ENCODE measurements around the gene MUSK. TPM values are rescaled to one million over a fixed set of nuclear protein-coding genes. Genes with fewer than 3 reads are reported as not detected.

The MUSK gene
- total RNA-seq, 1 experiment from 2014 or later: not detected

- Histone ChIP-seq H3K9me2 (replicated peaks; ENCODE audit: insufficient read depth, low read length) (no peaks in the 10 kb centered on the region), H3K36me3 (ENCODE audit: insufficient read depth, low read length) (no peaks in the 10 kb centered on the region), H2AFZ (ENCODE audit: low read length) (no peak overlapping the region), H3K9ac (ENCODE audit: low read length) (no peak overlapping the region), H3K79me2 (ENCODE audit: low read length) (no peaks in the 10 kb centered on the region), H3K9me3 (ENCODE audit: low read length) (no peaks in the 10 kb centered on the region), H3K4me2 (ENCODE audit: low read depth, low read length, poor library complexity, severe bottlenecking) (no peak overlapping the region), H3K4me3 (ENCODE audit: low read length) (no peak overlapping the region), H4K20me1 (ENCODE audit: insufficient read depth, low read depth, low read length) (no peaks in the 10 kb centered on the region), H3K4me1 (ENCODE audit: low read length) (no peaks in the 10 kb centered on the region), H3K27ac (ENCODE audit: low read length) (no peak overlapping the region), H3K27me3 (ENCODE audit: low read length) (no peaks in the 10 kb centered on the region)
- DNase-seq: no peak
These were observed 173.6 kb downstream of the MUSK start for GRCh38 chr9:110842169-110842568.

GRCh38 chr9:110842986-110843385 is 174.4 kb downstream of the MUSK start:
- H3K9ac ChIP-seq (ENCODE audit: low read length): no peak overlapping the region
- no peak overlapping the region for H2AFZ ChIP-seq (ENCODE audit: low read length)
- no peaks in the 10 kb centered on the region for H3K9me2 ChIP-seq (replicated peaks; ENCODE audit: insufficient read depth, low read length)
- no peak overlapping the region for H3K4me3 ChIP-seq (ENCODE audit: low read length)
- DNase-seq: no peak
- no peaks in the 10 kb centered on the region for H4K20me1 ChIP-seq (ENCODE audit: insufficient read depth, low read depth, low read length)
- H3K27ac ChIP-seq (ENCODE audit: low read length): no peak overlapping the region
- H3K4me2 ChIP-seq (ENCODE audit: low read depth, low read length, poor library complexity, severe bottlenecking): no peak overlapping the region
- H3K9me3 ChIP-seq (ENCODE audit: low read length): no peaks in the 10 kb centered on the region
- H3K79me2 ChIP-seq (ENCODE audit: low read length): no peaks in the 10 kb centered on the region
- H3K27me3 ChIP-seq (ENCODE audit: low read length): no peaks in the 10 kb centered on the region
- H3K36me3 ChIP-seq (ENCODE audit: insufficient read depth, low read length): no peaks in the 10 kb centered on the region
- no peaks in the 10 kb centered on the region for H3K4me1 ChIP-seq (ENCODE audit: low read length)

GRCh38 chr9:110844121-110844520 is 175.5 kb downstream of the MUSK start:
- Histone ChIP-seq H3K27ac (ENCODE audit: low read length) (no peak overlapping the region), H3K4me3 (ENCODE audit: low read length) (no peak overlapping the region), H3K4me1 (ENCODE audit: low read length) (no peaks in the 10 kb centered on the region), H3K36me3 (ENCODE audit: insufficient read depth, low read length) (no peaks in the 10 kb centered on the region), H2AFZ (ENCODE audit: low read length) (no peak overlapping the region), H3K9me3 (ENCODE audit: low read length) (no peaks in the 10 kb centered on the region), H3K9ac (ENCODE audit: low read length) (no peak overlapping the region), H3K9me2 (replicated peaks; ENCODE audit: insufficient read depth, low read length) (no peaks in the 10 kb centered on the region), H3K4me2 (ENCODE audit: low read depth, low read length, poor library complexity, severe bottlenecking) (no peak overlapping the region), H3K27me3 (ENCODE audit: low read length) (no peaks in the 10 kb centered on the region), H4K20me1 (ENCODE audit: insufficient read depth, low read depth, low read length) (no peaks in the 10 kb centered on the region), H3K79me2 (ENCODE audit: low read length) (no peaks in the 10 kb centered on the region)
- DNase-seq: no peak

- no peak overlapping the region for H3K4me2 ChIP-seq (ENCODE audit: low read depth, low read length, poor library complexity, severe bottlenecking)
- no peak overlapping the region for H2AFZ ChIP-seq (ENCODE audit: low read length)
- no peaks in the 10 kb centered on the region for H3K9me3 ChIP-seq (ENCODE audit: low read length)
- H4K20me1 ChIP-seq (ENCODE audit: insufficient read depth, low read depth, low read length): no peaks in the 10 kb centered on the region
- H3K27ac ChIP-seq (ENCODE audit: low read length): no peak overlapping the region
- H3K4me1 ChIP-seq (ENCODE audit: low read length): no peaks in the 10 kb centered on the region
- no peak for DNase-seq
- H3K27me3 ChIP-seq (ENCODE audit: low read length): no peaks in the 10 kb centered on the region
- no peak overlapping the region for H3K9ac ChIP-seq (ENCODE audit: low read length)
- H3K79me2 ChIP-seq (ENCODE audit: low read length): no peaks in the 10 kb centered on the region
- H3K4me3 ChIP-seq (ENCODE audit: low read length): no peak overlapping the region
- H3K36me3 ChIP-seq (ENCODE audit: insufficient read depth, low read length): no peaks in the 10 kb centered on the region
- H3K9me2 ChIP-seq (replicated peaks; ENCODE audit: insufficient read depth, low read length): no peaks in the 10 kb centered on the region
These were observed 177.6 kb downstream of the MUSK start for GRCh38 chr9:110846215-110846614.

GRCh38 chr9:110847671-110848070 is 179.1 kb downstream of the MUSK start:
- H3K79me2 ChIP-seq (ENCODE audit: low read length): no peaks in the 10 kb centered on the region
- no peak overlapping the region for H3K27ac ChIP-seq (ENCODE audit: low read length)
- H3K9ac ChIP-seq (ENCODE audit: low read length): no peak overlapping the region
- no peak overlapping the region for H2AFZ ChIP-seq (ENCODE audit: low read length)
- H3K9me3 ChIP-seq (ENCODE audit: low read length): no peaks in the 10 kb centered on the region
- no peak overlapping the region for H3K4me2 ChIP-seq (ENCODE audit: low read depth, low read length, poor library complexity, severe bottlenecking)
- no peaks in the 10 kb centered on the region for H3K27me3 ChIP-seq (ENCODE audit: low read length)
- H3K4me3 ChIP-seq (ENCODE audit: low read length): no peak overlapping the region
- no peaks in the 10 kb centered on the region for H3K36me3 ChIP-seq (ENCODE audit: insufficient read depth, low read length)
- DNase-seq: no peak
- no peaks in the 10 kb centered on the region for H4K20me1 ChIP-seq (ENCODE audit: insufficient read depth, low read depth, low read length)
- no peaks in the 10 kb centered on the region for H3K4me1 ChIP-seq (ENCODE audit: low read length)
- no peaks in the 10 kb centered on the region for H3K9me2 ChIP-seq (replicated peaks; ENCODE audit: insufficient read depth, low read length)

- no peak for DNase-seq
These were observed 182.0 kb downstream of the MUSK start for GRCh38 chr9:110850401-110851135.

More at GRCh38 chr9:110850401-110851135, 182.0 kb downstream of the MUSK start:
- no peak overlapping the region for H3K4me3 ChIP-seq (ENCODE audit: low read length)
- no peak overlapping the region for H3K9ac ChIP-seq (ENCODE audit: low read length)
- H3K4me2 ChIP-seq (ENCODE audit: low read depth, low read length, poor library complexity, severe bottlenecking): no peak overlapping the region
- no peaks in the 10 kb centered on the region for H4K20me1 ChIP-seq (ENCODE audit: insufficient read depth, low read depth, low read length)
- no peak overlapping the region for H2AFZ ChIP-seq (ENCODE audit: low read length)
- no peaks in the 10 kb centered on the region for H3K4me1 ChIP-seq (ENCODE audit: low read length)
- H3K36me3 ChIP-seq (ENCODE audit: insufficient read depth, low read length): no peaks in the 10 kb centered on the region
- H3K9me3 ChIP-seq (ENCODE audit: low read length): no peaks in the 10 kb centered on the region; the same call in 1 of the 2 replicates
- no peaks in the 10 kb centered on the region for H3K9me2 ChIP-seq (replicated peaks; ENCODE audit: insufficient read depth, low read length)
- no peaks in the 10 kb centered on the region for H3K79me2 ChIP-seq (ENCODE audit: low read length)
- no peaks in the 10 kb centered on the region for H3K27me3 ChIP-seq (ENCODE audit: low read length)
- no peak overlapping the region for H3K27ac ChIP-seq (ENCODE audit: low read length)

Small RNA genes lying within 50 kb of the gene (small RNA-seq; reads per million reads assigned to genes)
- gene AL513328.1: not detected

Other genes starting within 250 kb of the MUSK start
- gene SVEP1, start 89.0 kb upstream of the MUSK start, total RNA-seq (2014; rRNA removed; shearing (Covaris generic); ENCODE audit: low replicate concordance): not detected in 2 replicates

All from Karpas-422 (cell line).